Measurements from ENCODE around the gene GDI2.

- TF ChIP-seq CTCF (IDR thresholded peaks at IDR 0.05) (no peak), POLR2A (IDR thresholded peaks at IDR 0.05) (no peak), POLR2AphosphoS5 (IDR thresholded peaks at IDR 0.05) (no peak), EP300 (IDR thresholded peaks at IDR 0.05) (no peak)
These were observed 82.5 kb downstream of the GDI2 start for GRCh38 chr10:5730766-5731165.
